GM23248 (cell line): Measurements from ENCODE around the gene STAMBPL1.

Source experiments
- EZH2 ChIP-seq: fragments of 200-600 bp; sonication (generic); IDR thresholded peaks from 2 replicates; pipeline ENCODE4 v1.6.1; 2018; ENCODE audit warnings: antibody characterized with exemption, mild to moderate bottlenecking; ENCODE audit not compliant: insufficient read depth, poor library complexity, severe bottlenecking
- EZH2phosphoT487 ChIP-seq: fragments of 200-600 bp; sonication (generic); IDR thresholded peaks from 2 replicates; pipeline ENCODE4 v1.6.1; 2018; ENCODE audit warnings: antibody characterized with exemption, moderate library complexity, mild to moderate bottlenecking, low read depth; ENCODE audit not compliant: insufficient read depth

DNA sequence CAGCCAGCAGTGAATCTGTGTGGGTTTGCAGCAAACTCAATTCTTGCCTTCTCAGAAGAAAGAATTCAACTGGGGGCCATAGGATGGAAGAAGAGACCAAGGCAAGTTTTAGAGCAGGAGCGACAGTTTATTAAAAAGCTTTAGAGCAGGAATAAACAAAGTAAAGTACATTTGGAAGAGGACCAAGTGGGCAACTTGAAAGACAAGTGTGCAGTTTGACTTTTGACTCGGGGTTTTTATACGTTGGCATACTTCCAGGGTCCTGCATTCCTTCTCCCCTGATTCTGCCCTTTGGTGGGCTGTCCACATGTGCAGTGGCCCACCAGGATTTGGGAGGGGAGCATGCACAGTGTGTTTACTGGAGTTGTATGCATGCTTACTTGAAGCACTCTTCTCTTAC is 25.4 kb upstream of the STAMBPL1 start:
- no peak for TF ChIP-seq EZH2
- TF ChIP-seq EZH2phosphoT487, result no peak
